ENCODE data around the gene EIF2AK3. TPM values are rescaled to one million over a fixed set of nuclear protein-coding genes. Genes with fewer than 3 reads are reported as not detected.
"Not testable (repeated sequence)": the region's sequence is repeated elsewhere in the genome, so short reads cannot be mapped to it uniquely, and the experiment has no call there.

Gene EIF2AK3
- total RNA-seq, 1 donor from 2014 or later = 27.1 TPM

DNA sequence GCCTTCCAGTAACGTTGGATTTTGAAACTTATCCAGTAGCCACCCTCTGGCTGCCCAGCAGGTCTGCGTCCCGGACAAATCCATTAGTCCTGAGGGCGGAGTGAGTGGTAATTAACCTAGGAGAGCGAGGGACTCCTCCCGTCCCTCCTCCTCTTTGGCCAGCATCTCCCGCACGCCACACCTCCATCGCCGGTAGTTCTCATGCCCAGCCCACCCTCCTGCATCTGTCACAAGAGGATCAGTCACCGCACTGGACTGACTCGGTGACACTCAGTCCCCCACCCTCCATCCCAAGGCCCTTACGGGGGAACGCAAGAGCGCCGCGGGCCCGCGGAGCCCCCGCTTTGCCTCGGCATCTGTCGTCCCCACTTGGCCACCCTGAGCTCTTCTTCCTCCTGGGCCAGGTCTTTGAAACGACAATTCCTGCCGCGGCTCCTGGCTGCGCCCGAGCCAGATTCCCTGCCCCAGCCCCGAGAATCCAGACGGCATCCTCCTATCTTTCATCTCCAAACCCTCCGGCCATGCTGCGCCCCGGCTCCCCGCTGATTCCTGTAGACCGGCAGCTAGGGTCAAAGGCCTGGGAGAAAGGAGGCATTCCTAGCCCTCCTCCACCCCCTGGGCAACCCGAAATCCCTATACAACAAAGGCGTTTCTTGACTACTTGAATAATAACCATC lies 77.5 kb downstream of the EIF2AK3 start:
- FAIRE-seq (no peak), DNase-seq (ENCODE audit: low read depth) (no peak)
- Mint-ChIP-seq H3K4me3 (ENCODE audit: unreplicated experiment) (peak overlapping the region; percentile 66), H3K27ac (ENCODE audit: unreplicated experiment) (peak overlapping the region; percentile 31), H3K9me3 (ENCODE audit: unreplicated experiment) (no peaks in the 10 kb centered on the region), H3K36me3 (ENCODE audit: low read depth, unreplicated experiment) (peaks cover 1% of the 10 kb centered on the region), H3K27me3 (ENCODE audit: low read depth, unreplicated experiment) (peaks cover 13% of the 10 kb centered on the region), H3K4me1 (ENCODE audit: low read depth, unreplicated experiment) (no peaks in the 10 kb centered on the region)
- peak; percentile 57 for TF ChIP-seq EZH2 (IDR thresholded peaks at IDR 0.05; ENCODE audit: insufficient read depth, low read length)
- TF ChIP-seq, protein P1, sequence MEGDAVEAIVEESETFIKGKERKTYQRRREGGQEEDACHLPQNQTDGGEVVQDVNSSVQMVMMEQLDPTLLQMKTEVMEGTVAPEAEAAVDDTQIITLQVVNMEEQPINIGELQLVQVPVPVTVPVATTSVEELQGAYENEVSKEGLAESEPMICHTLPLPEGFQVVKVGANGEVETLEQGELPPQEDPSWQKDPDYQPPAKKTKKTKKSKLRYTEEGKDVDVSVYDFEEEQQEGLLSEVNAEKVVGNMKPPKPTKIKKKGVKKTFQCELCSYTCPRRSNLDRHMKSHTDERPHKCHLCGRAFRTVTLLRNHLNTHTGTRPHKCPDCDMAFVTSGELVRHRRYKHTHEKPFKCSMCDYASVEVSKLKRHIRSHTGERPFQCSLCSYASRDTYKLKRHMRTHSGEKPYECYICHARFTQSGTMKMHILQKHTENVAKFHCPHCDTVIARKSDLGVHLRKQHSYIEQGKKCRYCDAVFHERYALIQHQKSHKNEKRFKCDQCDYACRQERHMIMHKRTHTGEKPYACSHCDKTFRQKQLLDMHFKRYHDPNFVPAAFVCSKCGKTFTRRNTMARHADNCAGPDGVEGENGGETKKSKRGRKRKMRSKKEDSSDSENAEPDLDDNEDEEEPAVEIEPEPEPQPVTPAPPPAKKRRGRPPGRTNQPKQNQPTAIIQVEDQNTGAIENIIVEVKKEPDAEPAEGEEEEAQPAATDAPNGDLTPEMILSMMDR (IDR thresholded peaks at IDR 0.05; ENCODE audit: insufficient read depth, low read depth, low read length) = no peak
- Histone ChIP-seq H3K27me3 (ENCODE audit: insufficient read depth, low read length) (peaks cover 7% of the 10 kb centered on the region), H2AFZ (ENCODE audit: low read depth, low read length) (peak overlapping the region; percentile 79), H3K4me3 (ENCODE audit: insufficient read depth, low read depth, low read length) (peak overlapping the region; percentile 34), H3K36me3 (ENCODE audit: insufficient read depth, low read length) (no peaks in the 10 kb centered on the region), H3K9me3 (ENCODE audit: insufficient read depth, low read depth, low read length) (no peaks in the 10 kb centered on the region), H3K4me2 (ENCODE audit: low read length) (peak overlapping the region; percentile 84), H3K79me2 (ENCODE audit: insufficient read depth, low read length) (no peaks in the 10 kb centered on the region), H3K27ac (ENCODE audit: low read depth, low read length) (no peak overlapping the region), H3K9ac (ENCODE audit: low read length) (peak overlapping the region; percentile 37), H4K20me1 (ENCODE audit: insufficient read depth, low read length) (no peaks in the 10 kb centered on the region), H3K4me1 (ENCODE audit: insufficient read depth, low read length) (no peaks in the 10 kb centered on the region)

DNA sequence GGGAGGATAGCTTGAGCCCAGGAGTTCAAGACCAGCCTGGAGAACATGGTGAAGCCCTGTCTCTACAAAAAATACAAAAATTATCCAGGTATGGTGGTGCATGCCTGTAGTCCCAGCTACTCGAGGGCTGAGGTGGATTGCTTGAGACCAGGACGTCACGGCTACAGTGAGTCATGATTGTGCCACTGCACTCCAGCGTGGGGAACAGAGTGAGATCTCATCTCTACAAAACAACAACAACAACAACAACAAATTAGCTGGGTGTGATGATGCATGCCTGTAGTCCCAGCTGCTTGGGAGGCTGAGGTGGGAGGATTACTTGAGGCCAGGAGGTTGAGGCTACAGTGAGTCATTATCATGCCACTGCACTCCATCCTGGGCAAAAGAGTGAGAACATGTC lies 81.0 kb downstream of the EIF2AK3 start:
- H3K9me3 ChIP-seq (ENCODE audit: insufficient read depth, low read depth, low read length); H3K4me1 Mint-ChIP-seq (ENCODE audit: low read depth, unreplicated experiment); H3K27ac Mint-ChIP-seq (ENCODE audit: unreplicated experiment); H3K4me2 ChIP-seq (ENCODE audit: low read length); H3K79me2 ChIP-seq (ENCODE audit: insufficient read depth, low read length); H2AFZ ChIP-seq (ENCODE audit: low read depth, low read length); DNase-seq (ENCODE audit: low read depth); H3K27me3 ChIP-seq (ENCODE audit: insufficient read depth, low read length); H3K4me1 ChIP-seq (ENCODE audit: insufficient read depth, low read length); H4K20me1 ChIP-seq (ENCODE audit: insufficient read depth, low read length); H3K36me3 ChIP-seq (ENCODE audit: insufficient read depth, low read length); H3K9ac ChIP-seq (ENCODE audit: low read length); H3K36me3 Mint-ChIP-seq (ENCODE audit: low read depth, unreplicated experiment); H3K27ac ChIP-seq (ENCODE audit: low read depth, low read length); H3K9me3 Mint-ChIP-seq (ENCODE audit: unreplicated experiment); H3K4me3 Mint-ChIP-seq (ENCODE audit: unreplicated experiment); H3K4me3 ChIP-seq (ENCODE audit: insufficient read depth, low read depth, low read length); FAIRE-seq: not testable (repeated sequence)
- H3K27me3 Mint-ChIP-seq (ENCODE audit: low read depth, unreplicated experiment) = peaks cover 13% of the 10 kb centered on the region

DNA sequence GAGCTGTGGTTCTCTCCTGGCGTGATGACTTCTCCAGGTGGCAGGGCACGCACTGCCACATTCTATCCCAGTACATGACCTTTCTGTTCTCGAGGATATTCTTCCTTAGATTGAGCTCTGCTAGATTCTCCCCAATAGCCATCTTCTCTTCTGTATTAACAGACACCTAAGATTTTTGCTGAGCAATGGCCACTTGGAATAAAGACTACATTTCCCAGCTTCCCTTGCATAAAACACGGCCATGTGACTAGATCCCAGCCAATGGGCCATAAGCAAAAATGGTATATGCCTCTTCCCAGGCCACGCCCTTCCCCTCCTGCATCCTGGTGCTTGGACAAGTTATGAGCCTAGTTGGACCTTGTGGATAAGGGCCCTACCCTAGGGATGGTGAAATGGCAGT lies 82.1 kb downstream of the EIF2AK3 start:
- no peaks in the 10 kb centered on the region for H3K4me1 Mint-ChIP-seq (ENCODE audit: low read depth, unreplicated experiment)
- Histone ChIP-seq H3K27ac (ENCODE audit: low read depth, low read length) (no peak overlapping the region), H3K9me3 (ENCODE audit: insufficient read depth, low read depth, low read length) (no peaks in the 10 kb centered on the region), H4K20me1 (ENCODE audit: insufficient read depth, low read length) (no peaks in the 10 kb centered on the region), H3K36me3 (ENCODE audit: insufficient read depth, low read length) (no peaks in the 10 kb centered on the region), H3K4me2 (ENCODE audit: low read length) (no peak overlapping the region), H3K79me2 (ENCODE audit: insufficient read depth, low read length) (no peaks in the 10 kb centered on the region), H3K27me3 (ENCODE audit: insufficient read depth, low read length) (peaks cover 7% of the 10 kb centered on the region), H3K4me3 (ENCODE audit: insufficient read depth, low read depth, low read length) (no peak overlapping the region), H3K9ac (ENCODE audit: low read length) (no peak overlapping the region), H3K4me1 (ENCODE audit: insufficient read depth, low read length) (no peaks in the 10 kb centered on the region), H2AFZ (ENCODE audit: low read depth, low read length) (no peak overlapping the region)
- no peaks in the 10 kb centered on the region for H3K36me3 Mint-ChIP-seq (ENCODE audit: low read depth, unreplicated experiment)
- H3K9me3 Mint-ChIP-seq (ENCODE audit: unreplicated experiment) = peaks cover 2% of the 10 kb centered on the region
- H3K4me3 Mint-ChIP-seq (ENCODE audit: unreplicated experiment) = no peak overlapping the region
- H3K27me3 Mint-ChIP-seq (ENCODE audit: low read depth, unreplicated experiment) = peaks cover 11% of the 10 kb centered on the region
- FAIRE-seq = no peak
- DNase-seq (ENCODE audit: low read depth) = no peak
- no peak overlapping the region for H3K27ac Mint-ChIP-seq (ENCODE audit: unreplicated experiment)
- TF ChIP-seq EZH2 (IDR thresholded peaks at IDR 0.05; ENCODE audit: insufficient read depth, low read length) = no peak
- TF ChIP-seq, protein P1 (IDR thresholded peaks at IDR 0.05; ENCODE audit: insufficient read depth, low read depth, low read length) = no peak

All from astrocyte (in vitro differentiated cells and primary cell).